IPS-15b (cell line): ENCODE data around the gene CDH13.

Experiments
- H3K27me3 ChIP-seq: one replicate; pipeline ENCODE4 v1.6.1; 2013; ENCODE audit warnings: low read length; ENCODE audit not compliant: control insufficient read depth, insufficient read depth
- H3K36me3 ChIP-seq: one replicate; pipeline ENCODE4 v1.6.1; 2013; ENCODE audit warnings: low read length; ENCODE audit not compliant: control insufficient read depth, insufficient read depth
- H3K4me1 ChIP-seq: one replicate; pipeline ENCODE4 v1.6.1; 2013; ENCODE audit warnings: mild to moderate bottlenecking, low read length; ENCODE audit not compliant: control insufficient read depth, insufficient read depth
- H3K4me3 ChIP-seq: one replicate; pipeline ENCODE4 v1.5.1; 2013; ENCODE audit warnings: low read depth, low read length
- H3K9ac ChIP-seq: one replicate; pipeline ENCODE4 v1.6.1; 2013; ENCODE audit warnings: low read depth, mild to moderate bottlenecking, low read length
- H3K9me3 ChIP-seq: one replicate; pipeline ENCODE4 v1.6.1; 2013; ENCODE audit warnings: mild to moderate bottlenecking, low read length; ENCODE audit not compliant: control insufficient read depth, insufficient read depth

Gene CDH13

GRCh38 chr16:82701442-82701955 lies 74.7 kb downstream of the CDH13 start:
- Histone ChIP-seq H3K4me1 (no peaks in the 10 kb centered on the region), H3K36me3 (no peaks in the 10 kb centered on the region), H3K4me3 (no peak overlapping the region), H3K9me3 (no peaks in the 10 kb centered on the region), H3K9ac (no peak overlapping the region), H3K27me3 (no peaks in the 10 kb centered on the region)

- H3K9me3 ChIP-seq, result no peaks in the 10 kb centered on the region
- H3K4me3 ChIP-seq, result no peak overlapping the region
- no peaks in the 10 kb centered on the region for H3K27me3 ChIP-seq
- no peaks in the 10 kb centered on the region for H3K36me3 ChIP-seq
- no peak overlapping the region for H3K9ac ChIP-seq
- peaks cover 11% of the 10 kb centered on the region for H3K4me1 ChIP-seq
Measured at GRCh38 chr16:82703161-82703560, 76.4 kb downstream of the CDH13 start.

GRCh38 chr16:82703871-82704768 lies 77.4 kb downstream of the CDH13 start:
- Histone ChIP-seq H3K4me3 (no peak overlapping the region), H3K9ac (no peak overlapping the region), H3K27me3 (no peaks in the 10 kb centered on the region), H3K36me3 (no peaks in the 10 kb centered on the region), H3K9me3 (no peaks in the 10 kb centered on the region), H3K4me1 (peaks cover 11% of the 10 kb centered on the region)

GRCh38 chr16:82709987-82710386 lies 83.2 kb downstream of the CDH13 start:
- peaks cover 11% of the 10 kb centered on the region for H3K4me1 ChIP-seq
- H3K9ac ChIP-seq, result no peak overlapping the region
- no peaks in the 10 kb centered on the region for H3K36me3 ChIP-seq
- no peaks in the 10 kb centered on the region for H3K9me3 ChIP-seq
- no peaks in the 10 kb centered on the region for H3K27me3 ChIP-seq
- no peak overlapping the region for H3K4me3 ChIP-seq

GRCh38 chr16:82713778-82714177 lies 87.0 kb downstream of the CDH13 start:
- Histone ChIP-seq H3K36me3 (no peaks in the 10 kb centered on the region), H3K4me3 (no peak overlapping the region), H3K9me3 (no peaks in the 10 kb centered on the region), H3K4me1 (peaks cover 3% of the 10 kb centered on the region), H3K9ac (no peak overlapping the region), H3K27me3 (no peaks in the 10 kb centered on the region)

DNA sequence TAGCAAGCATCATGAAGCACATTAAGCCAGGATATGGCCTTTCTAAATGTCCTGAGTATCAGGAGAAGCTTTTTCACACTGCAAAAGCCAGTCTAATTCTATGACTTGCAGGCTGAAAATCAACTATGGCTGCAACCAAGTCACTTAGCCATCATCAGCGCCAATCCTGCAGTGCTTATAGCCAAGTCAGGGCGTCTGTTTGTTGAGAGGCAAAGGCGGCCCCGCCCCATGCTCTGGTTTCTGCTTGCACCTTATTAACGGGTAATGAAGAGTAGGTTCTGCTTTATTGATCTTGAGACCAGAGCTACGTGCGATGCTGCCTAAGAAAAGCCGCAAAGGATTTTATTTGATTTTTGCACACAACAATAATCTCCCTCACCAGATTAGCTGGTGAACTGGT lies 88.4 kb downstream of the CDH13 start:
- Histone ChIP-seq H3K9ac (no peak overlapping the region), H3K27me3 (no peaks in the 10 kb centered on the region), H3K36me3 (no peaks in the 10 kb centered on the region), H3K4me3 (no peak overlapping the region), H3K4me1 (peaks cover 3% of the 10 kb centered on the region), H3K9me3 (no peaks in the 10 kb centered on the region)

DNA sequence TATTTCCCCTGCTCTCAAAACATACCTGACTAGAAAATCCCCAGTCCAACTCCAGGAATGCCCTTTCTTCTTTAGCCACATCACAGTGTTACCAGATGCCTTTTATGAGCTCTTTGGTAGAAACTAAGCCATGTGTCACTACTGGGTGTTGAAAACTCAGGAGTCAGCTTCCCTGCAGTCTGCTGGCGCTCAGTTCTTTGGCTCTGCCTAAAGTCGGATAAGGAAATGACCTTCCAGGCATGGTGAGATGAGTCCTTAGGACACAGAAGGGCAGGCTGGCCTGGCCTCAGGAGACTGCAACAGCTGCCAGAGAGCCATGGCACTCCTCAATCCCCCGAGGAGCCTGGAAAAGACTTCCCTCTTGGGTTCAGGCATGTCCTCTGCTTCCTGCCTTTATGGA lies 89.1 kb downstream of the CDH13 start:
- no peak overlapping the region for H3K9ac ChIP-seq
- H3K4me1 ChIP-seq, result peaks cover 3% of the 10 kb centered on the region
- no peaks in the 10 kb centered on the region for H3K27me3 ChIP-seq
- H3K4me3 ChIP-seq, result no peak overlapping the region
- no peaks in the 10 kb centered on the region for H3K9me3 ChIP-seq
- H3K36me3 ChIP-seq, result no peaks in the 10 kb centered on the region

GRCh38 chr16:82716361-82716855 lies 89.6 kb downstream of the CDH13 start:
- Histone ChIP-seq H3K9ac (no peak overlapping the region), H3K4me3 (no peak overlapping the region), H3K36me3 (no peaks in the 10 kb centered on the region), H3K9me3 (no peaks in the 10 kb centered on the region), H3K4me1 (peaks cover 3% of the 10 kb centered on the region), H3K27me3 (no peaks in the 10 kb centered on the region)

- H3K4me3 ChIP-seq, result no peak overlapping the region
- H3K27me3 ChIP-seq, result no peaks in the 10 kb centered on the region
- H3K36me3 ChIP-seq, result no peaks in the 10 kb centered on the region
- no peak overlapping the region for H3K9ac ChIP-seq
- no peaks in the 10 kb centered on the region for H3K9me3 ChIP-seq
- H3K4me1 ChIP-seq, result peaks cover 3% of the 10 kb centered on the region
Measured at GRCh38 chr16:82720414-82720813, 93.6 kb downstream of the CDH13 start.

- H3K4me1 ChIP-seq, result no peaks in the 10 kb centered on the region
- no peaks in the 10 kb centered on the region for H3K27me3 ChIP-seq
- H3K4me3 ChIP-seq, result no peak overlapping the region
- H3K9ac ChIP-seq, result no peak overlapping the region
- no peaks in the 10 kb centered on the region for H3K9me3 ChIP-seq
- H3K36me3 ChIP-seq, result no peaks in the 10 kb centered on the region
Measured at GRCh38 chr16:82726306-82726705, 99.5 kb downstream of the CDH13 start.

GRCh38 chr16:82728901-82729300 lies 102.1 kb downstream of the CDH13 start:
- Histone ChIP-seq H3K9me3 (no peaks in the 10 kb centered on the region), H3K4me3 (no peak overlapping the region), H3K4me1 (no peaks in the 10 kb centered on the region), H3K9ac (no peak overlapping the region), H3K27me3 (no peaks in the 10 kb centered on the region), H3K36me3 (no peaks in the 10 kb centered on the region)

DNA sequence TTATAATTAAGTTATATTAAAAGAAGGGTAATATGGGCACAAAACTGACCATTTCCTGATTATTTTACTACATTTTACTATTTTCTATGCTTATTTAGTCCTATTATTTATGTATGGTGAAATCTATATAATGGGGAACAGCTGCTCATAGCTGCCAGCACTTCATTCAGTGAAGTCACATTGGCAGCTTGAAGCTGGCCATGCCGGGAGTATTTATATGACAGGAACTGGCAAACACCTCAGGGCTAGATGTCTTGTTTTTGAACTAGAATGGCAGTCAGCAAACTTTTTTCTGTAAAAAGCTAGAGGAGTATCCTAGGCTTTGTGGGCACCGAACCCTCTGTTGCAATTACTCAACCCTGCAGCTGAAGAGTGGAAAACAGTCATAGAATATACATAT lies 104.1 kb downstream of the CDH13 start:
- H3K9ac ChIP-seq, result no peak overlapping the region
- no peaks in the 10 kb centered on the region for H3K4me1 ChIP-seq
- no peaks in the 10 kb centered on the region for H3K9me3 ChIP-seq
- no peaks in the 10 kb centered on the region for H3K27me3 ChIP-seq
- no peaks in the 10 kb centered on the region for H3K36me3 ChIP-seq
- no peak overlapping the region for H3K4me3 ChIP-seq
